SK-N-SH treated with all-trans-retinoic acid at 6 μM for 48 hours (cell line): ENCODE measurements around the gene NT5C3B.

ENCODE experiments used
- ESRRG ChIP-seq: fragments of 250-450 bp; sonication (Bioruptor Pico); IDR thresholded peaks from 2 replicates; pipeline ENCODE4 v1.6.1; 2021; ENCODE audit warnings: mild to moderate bottlenecking
- GLIS3 ChIP-seq: fragments of 250-450 bp; sonication (Bioruptor Pico); IDR thresholded peaks from 2 replicates; pipeline ENCODE4 v1.5.0; 2020; ENCODE audit warnings: mild to moderate bottlenecking, moderate library complexity
- ISL1 ChIP-seq: fragments of 250-450 bp; sonication (Bioruptor Pico); IDR thresholded peaks from 2 replicates; pipeline ENCODE4 v2.1.2; 2022; ENCODE audit warnings: mild to moderate bottlenecking, moderate library complexity
- PATZ1 ChIP-seq: fragments of 250-450 bp; sonication (Bioruptor Pico); IDR thresholded peaks from 2 replicates; pipeline ENCODE4 v1.8.0; 2020; ENCODE audit warnings: mild to moderate bottlenecking, moderate library complexity, borderline replicate concordance
- PPARA ChIP-seq: fragments of 250-450 bp; sonication (Bioruptor Pico); IDR thresholded peaks from 2 replicates; pipeline ENCODE4 v1.5.0; 2020; ENCODE audit warnings: mild to moderate bottlenecking, borderline replicate concordance
- TCF4 ChIP-seq: fragments of 250-450 bp; sonication (Bioruptor Pico); IDR thresholded peaks from 2 replicates; pipeline ENCODE4 v1.8.0; 2021; ENCODE audit warnings: mild to moderate bottlenecking, moderate library complexity, borderline replicate concordance

- TF ChIP-seq TCF4: no peak
- no peak for TF ChIP-seq ESRRG (CRISPR knock-in tag)
- TF ChIP-seq ISL1 (CRISPR knock-in tag): no peak
- TF ChIP-seq PPARA (CRISPR knock-in tag): no peak
- no peak for TF ChIP-seq GLIS3 (CRISPR knock-in tag)
- no peak for TF ChIP-seq PATZ1
These were observed 49.7 kb upstream of the NT5C3B start for GRCh38 chr17:41885733-41886132.
